SK-N-DZ (cell line): Measurements from ENCODE around the gene DNAH2. TPM values are rescaled to one million over a fixed set of nuclear protein-coding genes. Genes with fewer than 3 reads are reported as not detected.
A peak's percentile ranks its signal among the peaks of the same experiment; 100 is the strongest.

Experiments
- DNase-seq: peaks from one replicate; pipeline ENCODE4 v3.0.0-alpha.2; 2015; ENCODE audit warnings: low spot score
- polyA plus RNA-seq, 2 experiments: library from polyadenylated mRNA; depleted of rRNA; stranded (reverse); fragments of >200 nt; gene quantifications; 2 replicates each; pipeline ENCODE4 v1.2.3, GENCODE V29; 2014

DNAH2 gene, protein sequence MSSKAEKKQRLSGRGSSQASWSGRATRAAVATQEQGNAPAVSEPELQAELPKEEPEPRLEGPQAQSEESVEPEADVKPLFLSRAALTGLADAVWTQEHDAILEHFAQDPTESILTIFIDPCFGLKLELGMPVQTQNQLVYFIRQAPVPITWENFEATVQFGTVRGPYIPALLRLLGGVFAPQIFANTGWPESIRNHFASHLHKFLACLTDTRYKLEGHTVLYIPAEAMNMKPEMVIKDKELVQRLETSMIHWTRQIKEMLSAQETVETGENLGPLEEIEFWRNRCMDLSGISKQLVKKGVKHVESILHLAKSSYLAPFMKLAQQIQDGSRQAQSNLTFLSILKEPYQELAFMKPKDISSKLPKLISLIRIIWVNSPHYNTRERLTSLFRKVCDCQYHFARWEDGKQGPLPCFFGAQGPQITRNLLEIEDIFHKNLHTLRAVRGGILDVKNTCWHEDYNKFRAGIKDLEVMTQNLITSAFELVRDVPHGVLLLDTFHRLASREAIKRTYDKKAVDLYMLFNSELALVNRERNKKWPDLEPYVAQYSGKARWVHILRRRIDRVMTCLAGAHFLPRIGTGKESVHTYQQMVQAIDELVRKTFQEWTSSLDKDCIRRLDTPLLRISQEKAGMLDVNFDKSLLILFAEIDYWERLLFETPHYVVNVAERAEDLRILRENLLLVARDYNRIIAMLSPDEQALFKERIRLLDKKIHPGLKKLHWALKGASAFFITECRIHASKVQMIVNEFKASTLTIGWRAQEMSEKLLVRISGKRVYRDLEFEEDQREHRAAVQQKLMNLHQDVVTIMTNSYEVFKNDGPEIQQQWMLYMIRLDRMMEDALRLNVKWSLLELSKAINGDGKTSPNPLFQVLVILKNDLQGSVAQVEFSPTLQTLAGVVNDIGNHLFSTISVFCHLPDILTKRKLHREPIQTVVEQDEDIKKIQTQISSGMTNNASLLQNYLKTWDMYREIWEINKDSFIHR (N-terminal part only)
- polyA plus RNA-seq (2014; cell fraction: cytosol; rRNA removed) = 0.10 TPM in 1 of 2 replicates, not detected in the other
- polyA plus RNA-seq (2014; cell fraction: nucleus; rRNA removed) = 0.02 and 0.03 TPM in 2 replicates

DNA sequence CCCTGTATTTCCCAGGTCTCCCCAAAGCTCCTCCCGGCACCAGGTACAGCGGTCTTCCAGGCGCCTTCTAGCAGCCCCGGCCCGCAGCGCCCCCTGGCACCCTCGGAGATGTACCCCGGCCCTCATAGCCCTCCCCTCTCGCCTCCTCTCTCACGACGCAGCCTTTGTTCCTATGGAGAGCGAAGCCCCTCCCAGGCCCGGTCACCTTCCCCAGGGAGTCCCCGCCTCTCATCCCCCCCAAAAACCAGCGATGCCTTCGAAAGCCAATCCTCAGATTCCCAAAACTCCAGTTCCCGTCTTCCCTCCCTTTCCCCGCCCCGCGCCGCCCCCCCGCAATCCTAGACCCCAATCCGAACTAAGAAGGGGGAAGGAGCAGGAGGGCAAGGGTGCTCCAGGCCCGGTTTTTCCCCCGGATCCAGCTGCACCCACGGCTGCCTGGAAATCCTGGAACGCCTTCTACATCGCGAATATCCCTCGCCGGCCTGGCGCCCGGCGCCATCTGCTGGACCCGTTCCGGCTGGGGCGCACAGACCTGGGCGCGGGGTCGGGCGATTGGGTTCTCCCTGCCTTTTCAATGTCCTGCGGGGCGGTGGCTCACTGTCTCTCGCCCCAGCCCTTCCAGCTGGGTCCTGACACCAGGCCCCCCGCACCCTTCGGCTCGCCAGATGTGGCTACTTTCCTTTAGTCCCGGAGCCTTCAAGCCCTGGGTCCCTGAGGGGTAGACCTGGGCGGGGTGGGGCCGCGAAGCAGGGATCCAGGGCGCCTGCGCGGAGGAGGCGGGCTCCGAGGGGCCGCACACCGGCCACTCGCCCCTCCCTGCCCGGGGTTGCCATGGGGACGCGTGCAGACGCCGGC, at the start of gene DNAH2:
DNAH2 (plus strand) TSS at position 844 of the 855 bp plus-strand sequence. CDS start 1,991 bp downstream, outside the sequence.
- peak; percentile 97 for DNase-seq

DNA sequence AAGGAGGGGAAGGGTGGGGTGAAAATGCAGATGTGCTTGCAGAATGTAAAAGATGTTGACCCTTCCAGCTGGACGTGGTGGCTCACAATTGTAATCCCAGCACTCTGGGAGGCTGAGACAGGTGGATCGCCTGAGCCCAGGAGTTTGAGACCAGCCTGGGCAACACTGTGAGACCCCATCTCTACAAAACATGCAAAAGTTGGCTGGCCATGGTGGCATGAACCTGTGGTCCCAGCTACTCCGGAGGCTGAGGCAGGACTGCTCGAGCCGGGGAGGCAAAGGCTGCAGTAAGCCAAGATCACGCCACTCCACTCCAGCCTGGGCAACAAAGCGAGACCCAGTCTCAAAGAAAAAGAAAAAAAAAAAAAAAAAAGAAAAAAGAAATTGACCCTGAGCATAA, 49.1 kb upstream of the DNAH2 start:
- no peak for DNase-seq

DNA sequence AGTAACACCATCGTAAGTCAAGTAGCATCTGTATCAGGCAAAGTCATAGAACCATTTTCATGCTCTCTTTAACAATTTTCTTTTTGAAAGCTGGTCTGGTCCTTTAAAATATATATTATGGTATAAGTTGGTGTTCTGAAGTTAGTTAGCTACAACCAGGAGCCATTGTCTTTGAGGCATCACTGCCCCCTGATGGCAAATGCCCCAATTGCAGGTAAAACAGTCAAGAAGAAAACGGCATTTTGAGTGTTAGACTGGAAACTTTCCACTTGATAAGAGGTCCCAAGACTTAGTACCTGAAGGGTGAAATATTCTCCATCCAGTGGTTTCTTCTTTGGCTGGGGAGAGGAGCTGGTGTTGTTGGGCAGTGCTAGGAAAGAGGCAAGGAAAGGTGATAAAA, 44.3 kb upstream of the DNAH2 start:
- no peak for DNase-seq

DNA sequence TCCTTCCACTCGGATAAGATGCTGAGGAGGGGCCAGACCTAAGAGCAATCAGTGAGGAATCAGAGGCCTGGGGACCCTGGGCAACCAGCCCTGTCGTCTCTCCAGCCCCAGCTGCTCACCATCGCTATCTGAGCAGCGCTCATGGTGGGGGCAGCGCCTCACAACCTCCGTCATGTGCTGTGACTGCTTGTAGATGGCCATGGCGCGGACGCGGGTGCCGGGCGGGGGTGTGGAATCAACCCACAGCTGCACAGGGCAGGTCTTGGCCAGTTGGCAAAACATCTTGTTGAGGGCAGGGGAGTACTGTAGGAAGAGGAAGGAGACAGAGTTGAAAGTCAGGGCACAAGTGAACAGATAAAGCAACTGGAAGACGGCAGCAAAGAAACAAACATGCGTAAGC, 42.6 kb upstream of the DNAH2 start:
- no peak for DNase-seq

DNA sequence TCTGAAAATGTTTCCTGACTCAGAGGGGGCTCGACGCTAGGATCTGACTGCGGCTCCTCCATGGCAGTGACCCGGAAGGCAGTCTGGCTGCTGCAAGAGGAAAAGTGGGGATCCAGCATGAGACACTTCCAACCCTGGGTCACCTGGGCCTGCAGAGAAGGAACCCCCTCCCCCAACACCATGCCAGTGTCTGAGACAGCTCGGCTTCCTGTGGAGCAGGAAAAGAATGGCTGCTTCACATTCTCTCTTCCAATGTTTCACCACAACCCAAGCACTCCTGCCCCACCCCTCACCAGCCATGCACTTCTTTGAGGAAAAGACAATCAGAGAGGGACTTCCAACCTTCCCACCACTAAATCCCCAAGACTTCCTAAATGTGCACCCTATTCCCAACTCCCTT, 41.0 kb upstream of the DNAH2 start:
- DNase-seq = no peak

DNA sequence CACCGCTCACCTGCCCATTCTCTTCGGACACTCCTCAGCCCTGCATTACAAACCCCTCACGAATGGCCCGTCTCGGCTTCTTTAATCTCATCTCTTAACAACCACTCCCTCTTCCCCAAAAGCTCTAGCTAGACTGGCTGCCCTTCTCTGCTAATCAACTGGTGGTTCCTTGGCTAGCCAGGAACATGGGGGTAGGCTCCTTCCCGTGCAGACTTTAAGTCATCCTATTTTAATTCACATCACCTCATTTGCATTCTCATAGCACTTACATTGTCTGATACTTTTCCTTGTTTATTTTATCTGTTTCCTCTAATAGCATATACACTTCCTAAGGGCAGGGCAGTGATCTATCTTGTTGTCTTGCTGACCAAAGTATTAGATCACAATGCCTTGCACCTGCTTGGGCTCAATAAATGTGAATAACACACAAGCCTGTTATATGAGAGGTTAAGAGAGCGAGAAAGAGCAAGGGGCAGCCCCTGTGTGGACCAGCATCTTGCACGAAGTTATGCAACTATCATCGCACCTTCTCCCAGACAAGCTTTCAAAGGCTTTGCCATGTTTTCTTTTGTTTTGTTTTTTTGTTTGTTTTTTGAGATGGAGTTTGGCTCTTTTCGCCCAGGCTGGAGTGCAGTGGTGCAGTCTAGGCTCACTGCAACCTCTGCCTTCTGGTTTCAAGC, 40.0 kb upstream of the DNAH2 start:
- DNase-seq = no peak

DNA sequence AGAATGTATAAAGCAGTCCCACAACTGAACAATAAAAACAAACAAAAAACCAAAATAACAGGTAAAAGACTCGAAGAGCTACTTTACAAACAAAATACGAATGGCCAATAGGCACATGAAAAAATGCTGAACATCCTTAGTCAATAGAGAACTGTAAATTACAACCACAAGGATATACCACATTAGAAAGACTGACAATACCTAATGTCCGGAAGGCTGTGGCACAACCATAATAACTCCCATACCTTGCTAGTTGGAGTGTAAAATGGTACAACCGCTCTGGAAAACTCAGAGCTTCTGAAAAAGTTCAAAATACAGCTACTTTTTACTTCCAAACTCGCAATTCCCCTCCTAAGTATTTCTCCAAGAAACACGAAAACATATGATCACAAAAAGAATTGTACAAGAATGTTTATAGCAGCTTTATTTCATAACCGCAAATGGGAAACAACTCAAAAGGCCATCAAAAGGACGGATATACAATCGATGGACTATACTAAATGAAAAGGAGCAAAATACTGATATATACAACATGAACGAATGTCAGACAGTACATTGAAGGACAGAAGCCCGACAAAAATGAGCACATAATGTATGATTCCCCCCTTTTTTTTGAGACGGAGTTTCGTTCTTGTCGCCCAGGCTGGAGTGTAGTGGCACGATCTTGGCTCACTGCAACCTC, 32.6 kb upstream of the DNAH2 start:
- no peak for DNase-seq

DNA sequence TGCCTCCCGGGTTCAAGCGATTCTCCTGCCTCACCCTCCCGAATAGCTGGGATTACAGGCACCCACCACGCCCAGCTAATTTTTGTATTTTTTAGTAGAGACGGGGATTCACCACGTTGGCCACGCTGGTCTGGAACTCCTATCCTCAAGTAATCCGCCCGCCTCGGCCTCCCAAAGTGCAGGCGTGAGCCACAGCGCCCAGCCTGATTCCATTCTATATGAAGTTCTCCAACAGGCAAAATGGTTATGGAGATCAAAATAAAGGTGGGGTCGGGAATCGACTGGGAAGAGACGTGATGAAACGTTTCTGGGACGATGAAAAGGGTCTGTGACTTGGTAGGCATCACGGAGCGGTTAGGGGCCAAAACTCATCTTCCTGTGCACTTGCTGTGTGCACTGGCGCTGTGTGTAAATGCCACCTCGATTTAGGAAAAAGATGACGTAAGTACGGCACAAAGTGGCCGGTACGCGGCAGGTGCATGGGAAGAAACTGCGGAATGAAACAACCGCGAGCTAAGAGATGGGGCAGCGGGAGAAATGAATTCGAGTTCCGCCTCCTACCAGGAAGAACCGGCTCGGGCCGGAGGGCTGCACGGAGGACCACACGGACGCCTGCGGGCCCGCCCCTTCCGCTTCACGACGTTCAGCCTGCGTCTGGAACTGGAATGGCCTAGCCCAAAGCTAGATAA, 31.9 kb upstream of the DNAH2 start:
- DNase-seq = peak; percentile 98

DNA sequence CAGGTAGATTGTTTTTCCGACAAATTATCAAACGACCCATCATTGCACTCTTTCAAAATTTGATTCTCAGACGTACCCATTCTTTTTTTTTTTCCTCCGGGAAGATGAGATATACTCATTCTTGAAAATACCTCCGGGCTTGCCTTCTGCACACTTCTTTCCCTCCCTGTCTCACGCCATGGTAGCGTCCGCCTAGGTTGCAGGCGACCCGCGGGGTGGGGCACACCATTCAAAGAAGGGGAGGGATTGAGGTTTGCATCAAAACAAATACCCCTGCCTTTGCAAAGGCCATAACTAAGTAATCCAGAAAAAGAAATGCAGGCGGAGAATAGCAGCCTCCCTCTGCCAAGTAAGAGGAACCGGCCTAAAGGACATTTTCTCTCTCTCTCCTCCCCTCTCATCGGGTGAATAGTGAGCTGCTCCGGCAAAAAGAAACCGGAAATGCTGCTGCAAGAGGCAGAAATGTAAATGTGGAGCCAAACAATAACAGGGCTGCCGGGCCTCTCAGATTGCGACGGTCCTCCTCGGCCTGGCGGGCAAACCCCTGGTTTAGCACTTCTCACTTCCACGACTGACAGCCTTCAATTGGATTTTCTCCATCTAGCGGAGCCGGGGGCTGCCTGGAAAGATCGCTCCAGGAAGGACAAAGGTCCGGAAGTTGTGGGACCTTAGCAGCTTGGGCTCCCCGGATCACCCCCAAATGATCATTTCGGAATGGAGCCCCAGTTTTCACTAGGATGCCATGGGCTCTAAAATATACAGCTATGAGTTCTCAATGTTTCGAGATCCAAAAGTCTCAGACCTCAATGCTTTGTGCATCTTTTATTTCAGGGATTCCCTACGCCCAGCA, 31.1 kb upstream of the DNAH2 start:
- DNase-seq = peak; percentile 96

DNA sequence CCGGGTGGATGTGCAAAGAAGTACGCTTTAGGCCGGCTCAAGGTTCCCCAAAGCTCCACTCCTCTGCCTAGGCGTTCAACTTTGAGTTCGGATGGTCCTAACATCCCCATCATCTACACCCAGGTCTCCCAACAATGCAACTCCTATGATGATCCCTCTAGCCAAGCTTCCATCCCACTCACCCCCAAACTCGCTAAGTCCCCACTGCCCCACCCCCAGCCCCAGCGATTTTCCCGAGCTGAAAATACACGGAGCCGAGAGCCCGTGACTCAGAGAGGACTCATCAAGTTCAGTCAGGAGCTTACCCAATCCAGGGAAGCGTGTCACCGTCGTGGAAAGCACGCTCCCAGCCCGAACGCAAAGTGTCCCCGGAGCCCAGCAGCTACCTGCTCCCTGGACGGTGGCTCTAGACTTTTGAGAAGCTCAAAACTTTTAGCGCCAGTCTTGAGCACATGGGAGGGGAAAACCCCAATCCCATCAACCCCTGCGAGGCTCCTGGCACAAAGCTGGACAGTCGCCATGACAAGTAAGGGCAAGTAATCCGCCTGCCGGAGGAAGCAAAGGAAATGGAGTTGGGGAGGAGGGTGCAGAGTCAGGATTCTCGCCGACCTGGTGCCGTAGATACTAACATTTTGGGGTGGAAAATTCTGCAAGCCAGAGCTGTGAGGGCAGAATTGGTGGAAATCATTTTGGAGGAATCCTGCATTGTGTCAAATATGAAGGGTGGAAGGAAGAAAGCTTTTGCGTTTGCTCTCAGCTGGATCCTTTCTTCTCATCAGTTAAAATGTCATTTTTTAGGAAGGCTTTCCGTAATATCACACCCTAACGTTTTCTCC, 30.3 kb upstream of the DNAH2 start, which contains the start of gene TP53:
TP53 (minus strand) TSS at position 419 of the 836 bp plus-strand sequence. CDS start 10,896 bp downstream, outside the sequence.
- DNase-seq = peak; percentile 94

DNA sequence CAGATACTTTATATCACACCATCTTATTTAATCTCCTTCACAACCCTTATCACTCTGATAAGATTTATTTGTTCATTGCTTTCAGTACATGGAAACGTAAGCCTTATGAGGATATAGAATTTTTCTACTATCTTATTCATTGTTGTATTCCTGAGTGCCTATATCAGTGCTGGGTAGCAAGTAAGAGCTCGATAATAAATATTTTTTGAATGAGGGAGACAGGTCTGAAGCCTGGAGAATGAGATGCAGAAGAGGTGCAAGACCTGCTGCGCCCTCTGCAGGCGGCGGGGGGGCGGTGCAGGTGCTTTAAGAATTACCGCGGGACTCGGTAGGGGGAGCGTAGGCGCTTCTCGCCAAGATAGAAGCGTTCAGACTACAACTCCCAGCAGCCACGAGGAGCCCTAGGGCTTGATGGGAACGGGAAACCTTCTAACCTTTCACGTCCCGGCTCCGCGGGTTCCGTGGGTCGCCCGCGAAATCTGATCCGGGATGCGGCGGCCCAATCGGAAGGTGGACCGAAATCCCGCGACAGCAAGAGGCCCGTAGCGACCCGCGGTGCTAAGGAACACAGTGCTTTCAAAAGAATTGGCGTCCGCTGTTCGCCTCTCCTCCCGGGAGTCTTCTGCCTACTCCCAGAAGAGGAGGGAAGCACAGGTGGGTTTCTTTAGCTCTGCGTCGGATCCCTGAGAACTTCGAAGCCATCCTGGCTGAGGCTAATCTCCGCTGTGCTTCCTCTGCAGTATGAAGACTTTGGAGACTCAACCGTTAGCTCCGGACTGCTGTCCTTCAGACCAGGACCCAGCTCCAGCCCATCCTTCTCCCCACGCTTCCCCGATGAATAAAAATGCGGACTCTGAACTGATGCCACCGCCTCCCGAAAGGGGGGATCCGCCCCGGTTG, 29.4 kb upstream of the DNAH2 start, which contains the start of gene WRAP53:
WRAP53 (plus strand) TSS at position 570 of the 900 bp plus-strand sequence; CDS start at position 742, 172 bp downstream.
- DNase-seq = peak; percentile 99

DNA sequence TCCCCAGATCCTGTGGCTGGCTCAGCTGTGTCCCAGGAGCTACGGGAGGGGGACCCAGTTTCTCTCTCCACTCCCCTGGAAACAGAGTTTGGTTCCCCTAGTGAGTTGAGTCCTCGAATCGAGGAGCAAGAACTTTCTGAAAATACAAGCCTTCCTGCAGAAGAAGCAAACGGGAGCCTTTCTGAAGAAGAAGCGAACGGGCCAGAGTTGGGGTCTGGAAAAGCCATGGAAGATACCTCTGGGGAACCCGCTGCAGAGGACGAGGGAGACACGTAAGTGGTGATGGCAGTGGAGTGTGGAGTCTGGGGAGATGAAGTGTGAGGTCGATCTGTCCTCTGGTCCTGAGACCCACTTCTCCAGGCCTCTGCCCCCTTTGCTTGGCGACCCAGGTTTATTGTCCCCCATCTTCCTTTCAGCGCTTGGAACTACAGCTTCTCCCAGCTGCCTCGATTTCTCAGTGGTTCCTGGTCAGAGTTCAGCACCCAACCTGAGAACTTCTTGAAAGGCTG, 28.7 kb upstream of the DNAH2 start:
- no peak for DNase-seq

DNA sequence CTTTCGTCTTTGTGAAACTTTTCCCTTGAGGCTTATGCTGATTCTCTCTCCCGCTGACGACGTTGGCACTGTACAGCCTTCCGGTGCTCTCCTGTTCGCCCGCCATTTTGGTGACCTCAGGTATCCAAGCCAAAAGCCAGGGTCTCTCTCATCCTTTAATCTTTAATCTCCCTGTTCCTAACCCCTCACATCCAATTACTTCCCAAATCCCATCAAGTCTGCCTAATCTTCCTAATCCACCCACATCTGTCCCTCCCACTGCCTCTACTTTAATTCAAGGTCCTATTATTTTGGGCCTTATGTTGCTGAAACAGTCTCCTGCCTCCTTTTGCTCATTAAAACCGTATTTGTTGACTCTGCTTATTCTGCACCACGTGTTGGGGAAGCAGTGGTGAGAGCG, 22.0 kb upstream of the DNAH2 start:
- no peak for DNase-seq

DNA sequence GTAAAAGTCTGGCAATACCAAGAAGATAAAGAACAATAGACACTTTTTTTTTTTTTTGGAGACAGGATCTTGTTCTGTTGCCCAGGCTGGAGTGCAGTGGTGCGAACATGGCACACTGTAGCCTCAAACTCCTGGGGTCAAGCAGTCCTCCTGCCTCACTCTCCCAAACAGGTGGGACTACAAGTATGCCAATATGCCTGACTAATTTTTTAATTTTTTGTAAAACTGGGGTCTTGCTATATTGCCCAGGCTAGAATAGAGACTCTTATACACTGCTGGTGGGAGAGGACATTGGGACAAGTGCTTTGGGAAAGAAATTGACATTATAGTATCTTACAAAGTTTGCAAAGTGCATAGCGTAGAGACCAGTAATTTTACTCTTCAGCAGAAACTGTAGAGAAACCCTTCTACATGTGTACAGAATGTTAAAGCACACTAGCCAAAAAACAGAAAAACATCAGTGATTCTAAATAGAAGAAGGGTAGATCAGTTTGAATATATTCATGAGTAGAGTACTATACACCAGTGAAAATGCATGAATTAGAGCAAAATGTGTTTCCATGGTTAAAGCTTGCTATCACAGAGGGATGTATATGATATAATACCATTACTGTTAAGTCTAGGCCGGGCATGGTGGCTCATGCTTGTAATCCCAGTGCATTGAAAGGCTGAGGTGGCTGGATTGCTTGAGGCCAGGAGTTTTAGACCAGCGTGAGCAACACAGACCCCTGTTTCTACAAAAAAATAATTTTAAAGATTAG, 19.5 kb upstream of the DNAH2 start:
- no peak for DNase-seq

DNA sequence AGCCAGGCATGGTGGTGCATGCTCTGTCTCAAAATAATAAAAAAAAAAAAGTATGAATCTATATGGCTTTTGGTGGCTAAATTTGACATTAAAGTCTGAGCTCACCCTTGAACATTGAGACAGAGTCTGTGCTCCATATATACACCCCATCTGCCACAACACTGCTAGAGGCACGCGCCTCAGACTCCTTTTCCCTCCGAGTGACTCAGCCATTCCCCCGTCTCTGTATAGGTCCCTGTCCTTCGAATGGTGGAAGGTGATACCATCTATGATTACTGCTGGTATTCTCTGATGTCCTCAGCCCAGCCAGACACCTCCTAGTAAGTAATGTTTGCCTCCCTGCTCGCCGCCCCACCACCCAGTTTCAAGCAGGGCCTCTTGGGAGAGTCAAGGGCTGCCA, 17.0 kb upstream of the DNAH2 start:
- no peak for DNase-seq
